Measurements from ENCODE around the gene KCNH8. TPM values are rescaled to one million over a fixed set of nuclear protein-coding genes. Genes with fewer than 3 reads are reported as not detected.

Gene KCNH8
- total RNA-seq, 1 experiment from 2014 or later = 3.7 TPM

DNA sequence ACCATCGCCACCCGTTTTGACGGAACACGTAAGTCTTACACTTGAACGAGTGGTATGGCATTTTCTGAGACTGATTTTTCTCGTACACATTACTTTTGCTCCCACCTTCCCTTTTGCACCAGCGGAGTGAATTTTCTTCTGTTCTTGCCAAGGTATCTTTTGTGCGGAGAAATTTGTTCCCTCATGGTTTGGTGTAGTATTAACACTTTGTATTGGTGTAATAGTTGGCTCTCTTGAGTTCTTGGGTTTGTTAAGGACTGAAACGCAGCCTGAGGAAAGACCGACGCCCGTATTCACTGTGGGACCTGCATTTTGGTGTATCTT, 420 bp downstream of the KCNH8 start:
- no peak overlapping the region for H3K14ac ChIP-seq (ENCODE audit: insufficient read depth, low read length)
- peaks cover 4% of the 10 kb centered on the region; the same call in 1 of the 2 replicates for H3K4me1 ChIP-seq (ENCODE audit: insufficient read depth, low read length)
- no peaks in the 10 kb centered on the region; a peak in 2 of 7 replicates for H3K36me3 Mint-ChIP-seq (ENCODE audit: insufficient read depth in 1 of 3, low read depth in 3 of 3)
- no peak overlapping the region for H4K91ac ChIP-seq (ENCODE audit: insufficient read length, low read depth, low read length)
- no peak for DNase-seq
- no peak overlapping the region for H2BK12ac ChIP-seq (ENCODE audit: insufficient read length, low read depth, low read length)
- H3K27ac ChIP-seq (ENCODE audit: insufficient read length, low read depth, low read length) = no peak overlapping the region
- peaks cover 9% of the 10 kb centered on the region for H3K23me2 ChIP-seq (ENCODE audit: insufficient read length, low read depth, low read length, poor library complexity, severe bottlenecking)
- H3K4me2 ChIP-seq (ENCODE audit: insufficient read depth, insufficient read length, low read length) = peak overlapping the region; percentile 100
- no peak overlapping the region for H2AK5ac ChIP-seq (ENCODE audit: insufficient read length, low read length)
- H3K4ac ChIP-seq (ENCODE audit: low read depth, low read length) = no peak overlapping the region
- no peak overlapping the region for H2AFZ ChIP-seq (ENCODE audit: low read length)
- TF ChIP-seq, protein P1, sequence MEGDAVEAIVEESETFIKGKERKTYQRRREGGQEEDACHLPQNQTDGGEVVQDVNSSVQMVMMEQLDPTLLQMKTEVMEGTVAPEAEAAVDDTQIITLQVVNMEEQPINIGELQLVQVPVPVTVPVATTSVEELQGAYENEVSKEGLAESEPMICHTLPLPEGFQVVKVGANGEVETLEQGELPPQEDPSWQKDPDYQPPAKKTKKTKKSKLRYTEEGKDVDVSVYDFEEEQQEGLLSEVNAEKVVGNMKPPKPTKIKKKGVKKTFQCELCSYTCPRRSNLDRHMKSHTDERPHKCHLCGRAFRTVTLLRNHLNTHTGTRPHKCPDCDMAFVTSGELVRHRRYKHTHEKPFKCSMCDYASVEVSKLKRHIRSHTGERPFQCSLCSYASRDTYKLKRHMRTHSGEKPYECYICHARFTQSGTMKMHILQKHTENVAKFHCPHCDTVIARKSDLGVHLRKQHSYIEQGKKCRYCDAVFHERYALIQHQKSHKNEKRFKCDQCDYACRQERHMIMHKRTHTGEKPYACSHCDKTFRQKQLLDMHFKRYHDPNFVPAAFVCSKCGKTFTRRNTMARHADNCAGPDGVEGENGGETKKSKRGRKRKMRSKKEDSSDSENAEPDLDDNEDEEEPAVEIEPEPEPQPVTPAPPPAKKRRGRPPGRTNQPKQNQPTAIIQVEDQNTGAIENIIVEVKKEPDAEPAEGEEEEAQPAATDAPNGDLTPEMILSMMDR (conservative IDR thresholded peaks at IDR 0.05) = no peak
- no peak overlapping the region for H2BK15ac ChIP-seq (ENCODE audit: low read depth, low read length)
- no peak overlapping the region for H2BK120ac ChIP-seq (ENCODE audit: low read depth, low read length, poor library complexity, severe bottlenecking)
- no peaks in the 10 kb centered on the region for H4K20me1 ChIP-seq (ENCODE audit: control insufficient read depth, insufficient read depth, insufficient read length)
- peak overlapping the region in 1 of 3 experiments; percentile 88; a peak in 2 of 7 replicates for H3K27ac Mint-ChIP-seq
- H3K56ac ChIP-seq (ENCODE audit: insufficient read length, low read depth, low read length) = no peak overlapping the region
- H4K5ac ChIP-seq (ENCODE audit: insufficient read length, low read depth, low read length) = no peak overlapping the region
- no peak overlapping the region for H3K23ac ChIP-seq (ENCODE audit: insufficient read length, low read depth, low read length)
- no peaks in the 10 kb centered on the region for H3K9me3 ChIP-seq (ENCODE audit: control insufficient read depth, low read depth, low read length)
- no peak overlapping the region for H3K18ac ChIP-seq (ENCODE audit: insufficient read length, low read depth, low read length)
- H3K9ac ChIP-seq (ENCODE audit: extremely low read depth, insufficient read length, low read length) = peak overlapping the region; percentile 66
- H3K9me3 Mint-ChIP-seq = no peaks in the 10 kb centered on the region
- WGBS (ENCODE audit: extremely low coverage, insufficient read length, low lambda C conversion rate) = no CpG with 5 or more reads among the region's 12 CpGs
- no peak overlapping the region for H3T11ph ChIP-seq (ENCODE audit: low read length)
- H2BK5ac ChIP-seq (ENCODE audit: insufficient read length, low read length) = no peak overlapping the region
- peaks cover 19 to 24% of the 10 kb centered on the region in 2 experiments for H3K4me1 Mint-ChIP-seq
- no peak overlapping the region for H4K8ac ChIP-seq (replicated peaks; ENCODE audit: insufficient read length, low read depth, low read length)
- H2BK20ac ChIP-seq (ENCODE audit: low read depth, low read length, poor library complexity, severe bottlenecking) = no peak overlapping the region
- no peaks in the 10 kb centered on the region for H3K27me3 Mint-ChIP-seq (ENCODE audit: low read depth)
- no peaks in the 10 kb centered on the region for H3K79me2 ChIP-seq (ENCODE audit: insufficient read depth, low read length)
- H3K79me1 ChIP-seq (ENCODE audit: insufficient read depth, low read depth, low read length, poor library complexity, severe bottlenecking) = no peaks in the 10 kb centered on the region
- peak overlapping the region; percentile 91 for H3K4me3 Mint-ChIP-seq
- H3K27me3 ChIP-seq (ENCODE audit: insufficient read depth, low read length) = no peaks in the 10 kb centered on the region
